Right kidney (tissue), 1 donor: Measurements from ENCODE around the gene CDCP2.
"Not testable (repeated sequence)": the region's sequence is repeated elsewhere in the genome, so short reads cannot be mapped to it uniquely, and the experiment has no call there.

Experiments
- DNase-seq: peaks from one replicate; pipeline ENCODE4 v3.0.0-alpha.2; 2016

CDCP2 gene

DNA sequence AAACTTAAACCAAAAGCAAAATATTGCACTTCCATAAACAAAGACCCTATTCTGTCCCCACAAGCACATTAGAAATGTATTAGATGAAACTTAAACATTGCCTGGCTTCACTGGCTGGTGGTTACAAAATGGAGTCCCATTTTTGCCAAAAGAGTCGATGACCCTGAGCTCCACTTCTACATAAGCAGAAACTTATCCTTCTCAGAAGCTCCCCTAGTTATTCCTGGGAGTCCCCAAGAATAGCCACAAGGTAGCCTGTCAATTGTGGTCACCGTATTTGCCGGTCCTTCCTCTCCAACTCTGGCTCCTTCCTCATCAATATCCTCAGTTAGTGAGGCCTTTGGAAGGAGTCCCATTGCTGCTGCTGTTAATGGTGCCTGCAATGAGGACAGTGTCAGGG is 37.3 kb downstream of the CDCP2 start:
- DNase-seq = no peak

DNA sequence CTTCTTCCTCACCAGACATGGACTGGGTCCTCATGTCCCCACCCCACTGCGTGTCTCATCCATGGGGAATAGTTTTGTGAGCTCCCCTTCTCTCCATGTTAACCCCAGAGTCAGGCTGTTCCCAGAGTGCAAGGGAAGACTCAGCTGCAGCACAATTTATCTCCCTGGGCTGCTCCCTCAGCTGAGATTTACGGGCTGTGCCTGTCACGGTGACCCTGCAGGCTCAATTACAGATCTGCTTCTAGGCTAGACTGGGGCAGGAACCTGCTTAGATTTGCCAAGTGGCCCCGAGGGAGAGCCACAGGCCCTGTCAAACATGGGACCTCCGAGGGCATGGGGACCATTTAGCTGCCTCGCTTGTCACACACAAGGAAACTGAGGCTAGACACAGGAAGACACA is 37.8 kb downstream of the CDCP2 start:
- no peak for DNase-seq

DNA sequence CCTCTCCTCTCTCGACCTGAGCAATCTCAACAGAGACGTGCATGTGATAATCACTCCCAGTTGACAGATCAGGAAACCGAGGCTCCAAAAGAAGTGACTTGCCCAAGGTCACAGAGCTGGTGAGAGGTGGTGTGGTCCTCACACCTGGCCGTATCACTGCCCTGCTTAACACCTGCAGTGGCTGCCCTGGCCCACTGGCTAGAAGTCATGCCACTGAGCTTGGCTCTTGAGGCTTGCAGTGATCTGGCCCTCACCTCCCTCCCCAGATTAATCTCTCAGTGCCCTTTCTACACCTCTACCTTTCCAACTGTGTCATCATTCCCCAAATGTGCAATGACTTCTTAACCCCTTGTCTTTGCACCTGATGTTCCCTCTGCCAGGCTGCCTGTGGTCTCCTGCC is 38.8 kb downstream of the CDCP2 start:
- DNase-seq = no peak

DNA sequence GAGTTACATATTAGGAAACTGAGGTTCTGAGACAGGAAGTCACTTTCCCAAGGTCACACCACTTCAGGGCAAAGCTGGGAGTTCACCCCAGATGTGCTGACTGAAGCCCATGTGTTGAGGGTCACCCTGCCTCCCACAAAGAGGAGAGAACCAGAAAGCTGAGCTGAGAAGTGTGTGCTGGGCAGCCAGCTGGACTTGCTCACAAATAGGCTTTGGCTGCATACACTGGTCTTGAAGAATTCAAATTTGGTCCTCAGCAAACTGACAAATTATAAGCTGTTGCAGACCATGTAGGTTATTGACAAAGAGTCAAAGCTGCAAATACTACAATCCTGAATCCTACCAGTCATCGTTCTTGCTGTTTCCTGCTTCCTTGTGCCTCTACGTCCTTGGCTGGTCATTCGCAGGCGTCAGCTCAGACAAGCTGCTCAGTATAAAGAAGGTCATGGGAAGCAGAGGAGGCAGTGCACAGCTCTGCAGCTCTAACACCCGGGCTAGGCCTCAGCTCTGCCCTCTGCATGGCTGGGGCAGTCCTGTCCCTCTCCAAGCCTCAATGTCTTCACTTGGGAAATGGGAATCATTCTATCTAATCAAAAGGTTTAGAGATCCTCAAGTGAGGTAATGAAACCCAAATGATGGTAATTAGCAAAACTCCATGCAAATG is 40.0 kb downstream of the CDCP2 start:
- DNase-seq = no peak

DNA sequence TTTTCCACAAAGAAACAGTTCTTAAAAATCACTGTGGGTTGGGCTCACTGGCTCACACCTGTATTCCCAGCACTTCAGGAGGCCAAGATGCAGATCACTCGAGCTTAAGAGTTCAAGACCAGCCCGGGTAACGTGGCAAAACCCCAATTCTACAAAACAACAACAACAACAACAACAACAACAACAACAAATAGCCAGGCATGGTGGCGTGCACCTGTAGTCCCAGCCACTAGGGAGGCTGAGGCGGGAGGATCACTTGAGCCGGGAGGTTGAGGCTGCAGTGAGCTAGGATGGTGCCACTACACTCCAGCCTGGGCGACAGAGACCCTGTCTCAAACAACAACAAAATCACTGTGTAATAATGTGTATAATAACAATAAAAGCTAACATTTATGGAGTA is 40.8 kb downstream of the CDCP2 start:
- DNase-seq = no peak

DNA sequence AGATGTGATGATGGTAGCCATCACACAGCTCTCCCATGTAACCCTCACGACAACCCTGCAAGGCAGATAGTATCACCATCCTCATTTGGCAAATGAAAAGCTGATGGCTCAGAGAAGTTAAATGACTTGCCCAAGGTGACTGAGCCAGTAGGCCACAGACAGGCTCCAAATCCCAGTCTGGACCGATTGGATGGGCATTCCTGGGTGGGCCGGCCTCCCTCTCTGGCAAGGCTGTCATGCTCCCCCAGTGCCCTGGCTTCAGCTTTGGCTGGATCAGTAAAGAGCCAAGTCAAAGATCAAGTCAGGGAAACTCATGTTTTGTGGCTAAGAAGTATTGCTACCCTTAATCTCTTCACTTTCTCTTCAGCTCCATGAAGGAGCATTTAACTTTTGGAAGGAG is 41.2 kb downstream of the CDCP2 start:
- no peak for DNase-seq

DNA sequence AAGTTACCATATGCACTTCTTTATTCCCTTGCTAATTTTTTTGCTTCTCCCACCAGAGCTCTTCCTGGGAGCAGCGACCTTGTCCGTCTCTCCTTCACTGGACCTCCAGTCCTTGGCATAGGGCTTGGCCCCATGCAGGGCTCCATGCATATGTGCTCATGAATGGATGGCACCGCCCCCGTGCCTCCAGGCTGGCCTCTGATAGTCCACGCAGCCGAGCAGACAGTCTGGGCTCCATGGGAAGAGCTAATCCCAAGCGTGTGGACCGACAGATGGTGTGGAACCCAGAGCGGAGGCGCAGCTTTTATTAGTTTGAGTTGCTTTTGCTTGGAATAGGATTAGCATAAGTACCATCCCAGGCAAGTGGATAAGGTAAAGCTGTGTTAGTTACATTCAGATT is 41.8 kb downstream of the CDCP2 start:
- no peak for DNase-seq

DNA sequence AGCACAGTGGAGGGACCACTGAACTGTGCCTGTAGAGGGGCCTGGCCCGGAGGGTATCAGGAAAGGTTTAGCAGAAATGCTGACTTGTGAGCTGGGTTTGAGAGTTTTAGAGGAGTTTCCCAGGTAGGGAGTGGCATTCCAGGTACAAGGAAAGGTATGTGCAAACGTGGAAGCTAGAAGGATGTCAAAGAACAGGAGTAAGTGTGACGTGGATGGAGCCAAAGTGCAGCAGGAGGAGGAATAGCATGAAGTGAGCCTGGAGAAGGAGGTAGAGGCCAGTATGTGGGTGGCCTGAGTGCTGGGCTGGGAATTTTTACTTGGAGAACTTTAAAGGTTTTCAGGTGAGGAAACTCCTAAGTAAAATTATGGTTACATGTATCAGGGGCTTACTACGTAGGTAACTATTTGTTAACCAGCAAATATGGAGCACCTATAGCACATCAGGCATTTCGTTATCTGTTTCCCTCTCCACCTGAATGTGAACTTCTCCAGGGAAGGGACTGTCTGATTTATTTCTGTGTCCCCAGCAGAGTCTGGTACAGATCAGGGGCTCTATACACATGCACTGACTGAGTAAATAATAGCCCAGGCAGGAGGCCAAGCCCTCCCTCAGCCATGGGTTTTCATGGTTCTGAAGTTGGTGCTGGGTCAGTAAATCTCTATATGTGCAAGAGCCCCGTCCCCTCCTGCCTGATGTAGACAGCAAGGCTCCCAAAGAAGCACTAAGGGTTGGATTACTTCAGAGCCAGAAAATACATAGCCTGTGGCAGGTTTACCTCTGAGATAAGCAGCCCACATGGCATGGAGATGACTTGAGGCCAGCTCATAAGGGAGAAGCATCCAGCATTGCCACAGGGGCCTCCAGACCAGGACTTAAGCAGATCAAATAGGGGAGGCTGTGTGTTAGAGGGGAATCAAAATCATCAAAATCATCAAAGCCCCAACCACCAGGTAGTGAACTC is 43.4 kb downstream of the CDCP2 start:
- no peak for DNase-seq

DNA sequence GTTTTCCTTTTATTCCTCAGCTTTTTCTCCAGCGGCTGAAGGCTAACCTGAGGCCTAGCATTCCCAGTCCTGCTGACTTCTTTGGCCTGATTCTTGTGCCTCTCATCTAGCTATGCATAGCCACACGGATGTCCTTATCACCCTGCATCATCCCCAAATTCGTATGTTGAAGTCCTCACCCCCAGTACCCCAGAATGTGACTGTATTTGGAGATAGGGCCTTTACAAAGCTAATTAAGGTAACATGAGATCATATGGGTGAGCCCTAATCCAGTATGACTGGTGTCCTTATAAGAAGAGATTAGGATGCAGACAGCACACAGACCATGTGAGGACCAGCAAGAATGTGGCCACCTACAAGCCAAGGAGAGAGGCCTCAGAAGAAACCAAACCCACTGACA is 44.6 kb downstream of the CDCP2 start:
- no peak for DNase-seq

DNA sequence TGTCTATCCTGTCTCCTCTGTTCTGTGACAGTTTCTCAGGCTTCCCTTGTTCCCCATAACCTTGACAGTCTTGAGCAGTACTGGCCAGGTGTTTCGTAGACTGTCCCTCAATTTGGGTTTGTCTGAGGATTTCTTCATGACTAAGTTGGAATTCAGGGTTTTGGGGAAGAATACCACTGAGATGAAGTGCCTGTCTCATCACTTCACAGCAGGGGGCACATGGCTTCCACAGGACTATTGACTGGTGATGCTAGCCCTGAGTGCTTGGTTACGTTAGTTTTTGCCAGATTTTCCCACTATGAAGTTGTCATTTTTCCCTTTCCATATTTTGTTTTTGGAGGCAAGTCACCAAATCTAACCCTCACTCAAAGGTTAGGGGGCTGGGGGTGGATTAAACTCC is 45.7 kb downstream of the CDCP2 start:
- DNase-seq = no peak

DNA sequence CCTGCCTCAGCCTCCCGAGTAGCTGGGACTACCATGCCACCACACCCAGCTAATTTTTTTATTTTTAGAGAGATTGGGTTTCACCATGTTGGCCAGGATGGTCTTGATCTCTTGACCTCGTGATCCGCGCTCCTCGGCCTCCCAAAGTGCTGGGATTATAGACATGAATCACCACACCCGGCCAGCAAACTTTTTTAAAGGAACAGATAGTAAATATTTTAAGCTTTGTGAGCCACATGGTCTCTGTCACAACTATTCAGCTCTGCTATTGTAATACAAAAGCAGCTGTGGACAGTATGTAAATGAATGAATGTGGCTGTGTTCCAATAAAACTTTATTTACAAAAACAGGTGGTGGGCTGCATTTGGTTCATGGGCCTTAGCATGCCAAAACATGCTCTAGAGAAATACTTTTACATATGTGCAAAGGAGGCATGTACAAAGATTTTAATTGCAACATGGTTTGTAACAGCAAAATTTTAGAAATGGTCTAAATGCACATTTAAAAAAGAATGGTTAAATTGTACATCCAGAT is 47.0 kb downstream of the CDCP2 start:
- no peak for DNase-seq

DNA sequence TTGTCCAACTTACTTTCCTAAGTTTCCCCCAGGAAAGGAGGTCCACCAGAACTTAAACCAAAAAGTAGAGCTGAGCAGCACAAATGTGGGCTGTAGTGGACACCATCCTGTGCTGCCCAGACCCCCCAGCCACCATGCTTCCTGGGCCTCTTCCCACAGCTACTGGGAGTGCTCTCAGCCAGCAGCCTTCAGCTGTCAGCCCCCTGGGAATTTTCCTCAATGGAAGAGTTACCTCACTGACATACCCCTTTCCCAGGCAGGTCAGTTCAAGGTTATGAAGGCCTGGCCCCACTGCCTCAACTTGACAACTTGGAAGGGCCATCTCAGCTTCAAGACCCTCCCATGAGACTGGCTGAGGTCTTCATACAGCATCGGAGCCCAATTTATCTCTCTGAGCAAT is 47.7 kb downstream of the CDCP2 start:
- no peak for DNase-seq

DNA sequence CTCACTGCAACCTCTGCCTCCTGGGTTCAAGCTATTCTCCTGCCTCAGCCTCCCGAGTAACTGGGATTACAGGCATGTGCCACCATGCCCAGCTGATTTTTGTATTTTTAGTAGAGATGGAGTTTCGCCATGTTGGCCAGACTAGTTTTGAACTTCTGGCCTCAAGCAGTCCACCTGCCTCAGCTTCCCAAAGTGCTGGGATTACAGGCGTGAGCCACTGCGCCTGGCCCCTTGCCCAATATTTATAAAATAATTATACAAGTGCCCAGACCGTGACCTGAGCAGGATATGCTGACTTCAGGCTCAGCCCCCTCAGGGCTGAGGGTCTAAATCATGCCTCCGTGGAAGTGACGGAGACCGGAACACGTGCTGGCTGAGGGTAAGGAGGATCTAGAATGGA is 48.2 kb downstream of the CDCP2 start:
- not testable (repeated sequence) for DNase-seq

DNA sequence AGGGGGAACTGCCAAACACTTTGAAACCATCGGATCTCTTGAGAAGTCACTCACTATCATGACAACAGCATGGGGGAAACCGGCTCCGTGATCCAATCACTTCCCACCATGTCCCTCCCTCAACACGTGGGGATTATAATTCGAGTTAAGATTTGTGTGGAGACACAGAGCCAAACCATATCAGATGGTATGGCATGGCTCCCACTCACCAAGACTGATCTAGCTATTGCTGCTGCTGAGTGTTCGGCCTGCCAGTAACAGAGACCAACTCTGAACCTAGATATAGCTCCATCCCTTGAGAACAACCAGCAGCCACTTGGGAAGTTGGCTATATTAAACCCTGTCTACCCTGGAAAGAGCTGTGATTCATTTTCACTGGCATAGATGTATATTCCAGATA is 49.4 kb downstream of the CDCP2 start:
- DNase-seq = no peak

DNA sequence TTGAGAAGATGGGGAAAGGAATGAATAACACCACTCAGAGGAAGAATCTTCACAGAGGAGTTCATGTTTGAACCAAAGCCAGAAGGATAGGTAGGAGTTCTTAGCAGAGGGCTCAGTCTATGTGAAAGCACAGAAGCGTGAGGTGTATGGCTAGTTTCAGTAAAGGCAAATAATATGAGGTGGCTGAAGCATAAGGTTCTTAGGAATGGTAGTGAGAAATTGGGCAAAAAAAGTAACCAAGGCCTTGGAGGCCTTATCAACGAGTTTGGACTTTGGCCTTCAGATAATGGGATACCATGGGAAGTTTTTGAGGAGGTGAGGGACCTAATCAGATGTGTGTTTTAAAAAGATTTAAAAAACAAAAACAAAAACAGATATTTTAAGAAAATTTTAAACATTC is 52.3 kb downstream of the CDCP2 start:
- no peak for DNase-seq

DNA sequence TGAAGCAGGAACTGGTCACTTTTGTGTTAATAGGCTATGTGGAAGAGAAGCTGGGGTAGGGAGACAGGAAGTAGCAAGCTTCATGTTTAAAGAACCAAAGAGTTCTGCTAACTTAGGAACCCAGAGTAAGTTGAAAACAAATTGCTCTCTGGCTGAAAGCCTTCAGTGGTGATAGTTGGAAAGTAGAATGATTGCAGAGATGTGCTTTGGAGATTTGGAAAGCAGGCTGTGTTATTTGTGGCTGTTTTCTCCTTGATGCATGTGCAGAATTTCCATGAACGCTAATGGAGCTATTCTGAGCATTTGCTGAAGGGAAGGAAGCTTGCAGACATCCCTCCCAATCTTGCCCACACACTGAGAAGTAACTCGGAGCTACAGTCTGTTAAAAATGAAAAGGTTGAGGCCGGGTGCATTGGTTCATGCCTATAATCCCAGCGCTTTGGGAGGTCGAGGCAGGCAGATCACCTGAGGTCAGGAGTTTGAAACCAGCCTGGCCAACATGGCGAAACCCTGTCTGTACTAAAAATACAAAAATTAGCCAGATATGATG is 53.7 kb downstream of the CDCP2 start:
- no peak for DNase-seq

DNA sequence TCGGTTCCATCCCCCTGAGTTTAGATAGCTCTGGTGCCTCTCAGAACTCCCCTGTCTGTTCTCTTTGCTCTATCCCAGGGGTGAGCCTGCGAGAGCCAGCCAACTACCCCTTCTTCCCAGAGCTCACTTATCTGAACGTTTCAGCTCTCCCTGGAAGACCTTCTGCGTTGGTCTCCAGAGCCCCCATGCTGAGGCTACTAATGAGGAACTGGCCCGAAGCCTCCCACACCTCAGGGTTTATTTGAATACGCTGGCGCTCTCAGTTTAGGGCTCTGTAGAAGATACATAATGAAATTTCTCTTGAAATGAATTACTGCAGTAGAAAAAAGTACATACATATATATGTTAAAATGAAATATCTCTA is 55.9 kb downstream of the CDCP2 start:
- no peak for DNase-seq

DNA sequence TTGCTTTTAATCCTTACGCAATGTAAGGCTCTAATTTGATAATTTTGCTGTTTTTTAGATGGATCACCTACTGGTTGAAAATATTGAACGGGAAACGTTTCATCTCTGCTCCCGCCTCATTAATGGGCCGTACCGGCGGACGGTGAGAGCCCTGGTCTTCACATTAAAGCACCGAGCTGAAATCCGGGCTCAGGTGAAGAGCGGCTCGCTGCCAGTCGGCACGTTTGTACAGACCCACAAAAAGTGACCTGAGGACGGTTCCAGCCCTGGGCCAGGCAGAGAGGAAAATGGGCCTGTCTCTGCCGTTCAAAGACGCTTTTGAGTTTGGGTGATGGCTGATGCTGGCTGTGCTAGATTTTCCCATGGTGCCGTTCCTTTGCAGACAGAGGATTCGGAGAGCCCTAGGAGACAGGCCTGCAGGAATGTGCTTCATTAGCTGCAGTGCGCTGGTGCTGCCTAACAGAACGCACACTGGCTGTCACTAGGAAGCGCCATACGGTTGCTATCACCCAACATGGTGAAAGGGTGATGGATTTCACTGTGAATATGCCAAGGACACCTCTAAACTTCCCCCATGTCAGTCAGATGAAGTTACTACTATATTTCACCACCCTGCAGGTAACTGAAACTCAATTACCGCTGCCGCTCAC is 56.4 kb downstream of the CDCP2 start:
- peak; percentile 27 for DNase-seq

DNA sequence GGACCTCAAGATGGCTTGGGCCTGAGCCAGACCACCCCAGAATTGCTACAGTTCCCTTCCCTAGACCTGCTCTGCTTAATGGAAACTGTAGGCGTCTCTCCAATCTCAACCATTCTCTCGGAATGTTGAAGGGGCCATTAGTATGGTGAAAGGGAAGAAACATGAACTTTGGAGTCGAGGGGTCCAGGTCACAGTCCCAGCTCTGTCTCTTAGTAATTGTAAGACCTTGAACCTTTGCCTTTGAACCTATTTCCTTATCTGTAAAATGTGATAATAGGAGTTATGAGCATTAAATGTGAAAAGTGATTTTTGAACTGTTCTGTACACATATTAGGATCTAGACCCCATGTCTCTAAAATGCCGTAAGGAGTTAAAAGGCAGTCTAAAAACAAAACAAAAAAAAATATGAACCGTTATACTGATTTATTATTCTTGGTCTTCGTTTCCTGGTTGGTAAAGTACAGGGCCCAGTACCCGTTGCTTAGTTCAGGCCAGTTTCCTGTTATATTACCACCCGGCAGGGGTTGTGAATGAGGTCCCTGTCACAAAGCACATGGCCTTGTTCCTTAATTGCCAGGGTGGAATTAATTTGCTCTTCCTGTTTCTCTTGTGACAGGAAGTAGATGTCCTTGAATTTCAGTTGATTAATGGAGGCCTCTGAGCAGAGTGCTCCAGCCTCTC is 57.1 kb downstream of the CDCP2 start:
- DNase-seq = peak; percentile 32

DNA sequence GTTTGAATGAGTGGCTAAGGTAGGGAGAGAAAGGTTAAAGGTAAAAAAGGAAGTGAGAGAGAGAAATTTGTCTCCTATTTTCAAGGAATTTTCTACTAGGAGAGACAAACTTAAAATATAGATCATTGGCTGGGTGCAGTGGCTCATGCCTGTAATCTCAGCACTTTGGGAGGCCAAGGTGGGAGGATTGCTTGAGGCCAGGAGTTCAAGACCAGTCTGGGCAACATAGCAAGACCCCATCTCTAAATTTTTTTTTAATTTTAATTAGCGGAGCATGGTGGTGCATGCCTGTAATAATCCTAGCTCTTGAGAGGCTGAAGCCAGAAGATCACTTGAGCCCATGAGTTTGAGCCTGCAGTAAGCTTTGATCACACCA is 58.1 kb downstream of the CDCP2 start:
- DNase-seq = not testable (repeated sequence)

DNA sequence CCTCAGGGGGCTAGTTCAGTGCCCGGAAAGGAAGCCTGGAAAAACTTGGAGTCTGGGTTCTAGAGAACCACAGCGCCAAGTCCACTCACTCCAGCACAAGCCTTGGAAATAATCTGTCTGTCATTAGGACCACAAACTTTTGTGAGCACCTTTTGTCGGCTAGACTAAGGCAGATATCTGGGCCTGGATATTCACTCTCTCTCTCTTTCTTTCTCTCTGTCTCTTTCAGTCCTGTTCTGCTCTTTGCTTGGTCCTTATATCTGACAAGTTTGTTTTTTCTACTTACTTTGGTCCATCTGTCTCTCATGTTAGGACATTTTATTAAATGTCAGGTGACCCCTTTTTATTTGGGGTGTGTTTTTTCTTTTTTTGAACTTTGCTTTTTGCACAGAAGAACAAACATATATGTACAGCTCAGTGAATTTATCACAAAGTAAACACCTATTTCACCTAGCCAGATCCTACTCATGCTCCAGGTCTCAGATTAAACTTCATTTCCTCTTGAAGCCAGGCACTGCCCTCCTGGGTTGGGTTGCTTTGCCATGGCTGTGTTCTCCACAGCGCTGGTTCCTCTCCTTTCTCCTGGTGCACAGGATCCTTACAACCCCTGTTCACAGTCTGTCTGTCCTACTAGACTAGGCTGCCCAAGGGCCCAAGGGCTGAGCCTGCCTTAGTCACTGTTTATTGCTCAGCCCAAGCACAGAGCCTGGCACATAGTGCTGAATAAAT is 58.6 kb downstream of the CDCP2 start:
- no peak for DNase-seq

DNA sequence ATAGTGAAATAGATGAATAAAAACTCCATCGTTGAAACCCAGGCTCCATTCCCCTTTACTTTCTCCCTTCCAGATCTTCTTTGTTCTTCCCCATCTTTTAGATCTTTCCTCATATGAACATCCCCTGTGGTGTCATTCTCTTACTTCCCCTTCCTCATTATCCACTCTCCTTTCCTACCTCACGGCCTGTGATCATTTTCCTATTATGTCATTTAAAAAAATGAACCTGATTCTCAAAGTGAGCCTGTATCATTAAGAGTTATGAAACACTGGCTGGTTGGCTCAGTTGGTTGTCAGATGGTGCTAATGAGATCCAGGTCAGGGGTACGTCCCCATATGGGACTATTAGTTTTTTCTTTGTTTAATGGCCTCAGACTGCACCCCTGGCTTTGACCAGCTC is 61.1 kb downstream of the CDCP2 start:
- no peak for DNase-seq
